ENCODE measurements around the gene PIEZO2.
"Not testable (repeated sequence)": the region's sequence is repeated elsewhere in the genome, so short reads cannot be mapped to it uniquely, and the experiment has no call there.

The PIEZO2 gene

GRCh38 chr18:10660179-10660884, 489.0 kb downstream of the PIEZO2 start:
- DNase-seq = peak; percentile 45

- DNase-seq = no peak
These were observed 489.8 kb downstream of the PIEZO2 start for GRCh38 chr18:10659594-10659993.

- no peak for DNase-seq
These were observed 490.4 kb downstream of the PIEZO2 start for GRCh38 chr18:10659000-10659399.

GRCh38 chr18:10644003-10644402, 505.4 kb downstream of the PIEZO2 start:
- DNase-seq = not testable (repeated sequence)

GRCh38 chr18:10642915-10643524, 506.3 kb downstream of the PIEZO2 start:
- not testable (repeated sequence) for DNase-seq

- DNase-seq = not testable (repeated sequence)
These were observed 510.9 kb downstream of the PIEZO2 start for GRCh38 chr18:10638539-10638885.

- not testable (repeated sequence) for DNase-seq
These were observed 511.4 kb downstream of the PIEZO2 start for GRCh38 chr18:10637858-10638538.

- DNase-seq = not testable (repeated sequence)
These were observed 520.3 kb downstream of the PIEZO2 start for GRCh38 chr18:10629076-10629475.

GRCh38 chr18:10626606-10627213, 522.7 kb downstream of the PIEZO2 start:
- not testable (repeated sequence) for DNase-seq

- not testable (repeated sequence) for DNase-seq
These were observed 525.8 kb downstream of the PIEZO2 start for GRCh38 chr18:10623606-10624005.

- DNase-seq = not testable (repeated sequence)
These were observed 526.4 kb downstream of the PIEZO2 start for GRCh38 chr18:10622982-10623381.

- peak; percentile 9 for DNase-seq
These were observed 528.6 kb downstream of the PIEZO2 start for GRCh38 chr18:10620670-10621329.

All from DMS79 treated with DMSO at 0.1 percent for 48 hours (cell line).